HepG2 (cell line): ENCODE measurements around the gene DOP1B. TPM values are rescaled to one million over a fixed set of nuclear protein-coding genes. Genes with fewer than 3 reads are reported as not detected.

Experiments
- ATAC-seq: fragments of 200-7000 bp; cut with Tn5 transposase; 3 replicates; pipeline ENCODE4 v1.9.1; 2020; ENCODE audit warnings: mild to moderate bottlenecking, moderate library complexity
- BruUV-seq: library from RNA; stranded (reverse); fragments of 400-500 nt; replicated peaks from 2 replicates; lab custom pipeline; 2021; lab: Mats Ljungman, UMichigan
- CTCF ChIA-PET: fragments of 300-600 bp; formaldehyde crosslinking; extraction: SDS; loops from one replicate; lab custom pipeline; 2021; ENCODE audit warnings: low total read pairs, inconsistent platforms, low intra/inter-chr PET ratio; lab: Yijun Ruan, JAX
- POLR2A ChIA-PET: fragments of 350-600 bp; sonication (Branson Sonifier 250); formaldehyde crosslinking; loops from one replicate; lab custom pipeline; 2020; ENCODE audit warnings: antibody characterized with exemption, inconsistent platforms; lab: Yijun Ruan, JAX
- DNase-seq: peaks from one replicate; pipeline ENCODE4 v3.0.0-alpha.2; 2015; ENCODE audit warnings: low spot score
- FAIRE-seq: peaks from 3 replicates; lab custom pipeline; 2011; peaks lifted over from hg19 to GRCh38; lab: Jason Lieb, UNC
- H2AFZ ChIP-seq: one replicate; pipeline ENCODE4 v1.6.1; 2011; ENCODE audit warnings: low read length, inconsistent platforms
- H3K27ac ChIP-seq: fragments of 300-600 bp; 3 replicates; pipeline ENCODE4 v1.8.0; 2011; ENCODE audit warnings: mixed run types, mild to moderate bottlenecking, mixed read lengths, low read length, inconsistent platforms; ENCODE audit not compliant: insufficient read depth; ENCODE audit errors: extremely low read length
- H3K27me3 ChIP-seq, 2 experiments: fragments of 200-600 bp in 1 of 2; 2 replicates in 1 of 2; 3 replicates in 1 of 2; pipeline versions ENCODE4 v1.6.0 to v1.8.0; 2011; ENCODE audit warnings: low read length in 2 of 2, mild to moderate bottlenecking in 2 of 2, moderate library complexity in 2 of 2, inconsistent platforms in 1 of 2; ENCODE audit not compliant: insufficient read depth in 2 of 2, control insufficient read depth in 1 of 2
- H3K36me3 ChIP-seq, 2 experiments: fragments of 200-600 bp in 1 of 2; replicated peaks in 1 of 2; 2 replicates in 1 of 2; 3 replicates in 1 of 2; pipeline versions ENCODE4 v1.5.1 to v1.8.0; 2011; ENCODE audit warnings: low read length in 2 of 2, inconsistent platforms in 1 of 2; ENCODE audit not compliant: insufficient read depth in 2 of 2, control insufficient read depth in 1 of 2
- H3K4me1 ChIP-seq: 2 replicates; pipeline ENCODE4 v1.5.1; 2012; ENCODE audit warnings: low read length, inconsistent platforms; ENCODE audit not compliant: insufficient read depth
- H3K4me2 ChIP-seq: 2 replicates; pipeline ENCODE4 v1.6.0; 2011; ENCODE audit warnings: low read depth, low read length, inconsistent platforms
- H3K4me3 ChIP-seq, 3 experiments: fragments of 200-600 bp in 1 of 3; sonication (generic), shearing (Covaris generic) in 1 of 3; replicated peaks in 1 of 3; 2 replicates each; pipeline ENCODE4 v1.5.1; 2011 to 2016; ENCODE audit warnings: low read length in 3 of 3, inconsistent platforms in 2 of 3, low read depth in 2 of 3, mild to moderate bottlenecking in 2 of 3, control low read depth in 1 of 3, mixed read lengths in 1 of 3; ENCODE audit not compliant: insufficient read depth in 1 of 3
- H3K79me2 ChIP-seq: one replicate; pipeline ENCODE4 v1.6.1; 2011; ENCODE audit warnings: low read length, inconsistent platforms; ENCODE audit not compliant: insufficient read depth
- H3K9ac ChIP-seq: 2 replicates; pipeline ENCODE4 v1.6.0; 2011; ENCODE audit warnings: mild to moderate bottlenecking, low read depth, low read length, inconsistent platforms; ENCODE audit not compliant: insufficient read depth
- H3K9me3 ChIP-seq: 2 replicates; pipeline ENCODE4 v1.5.1; 2012; ENCODE audit warnings: mild to moderate bottlenecking, low read length
- H4K20me1 ChIP-seq: 2 replicates; pipeline ENCODE4 v1.6.0; 2011; ENCODE audit warnings: inconsistent platforms, mild to moderate bottlenecking, low read length, moderate library complexity; ENCODE audit not compliant: insufficient read depth
- CREB1 ChIP-seq, 2 experiments: fragments of 450-650 bp in 1 of 2; IDR thresholded peaks; 2 replicates each; pipeline ENCODE4 v1.6.1; 2016 to 2017; ENCODE audit warnings: control low read depth in 1 of 2, mild to moderate bottlenecking in 1 of 2, missing compliant biosample characterization in 1 of 2, missing genetic modification characterization in 1 of 2
- NFE2L2 ChIP-seq: fragments of 150-350 bp; IDR thresholded peaks from 2 replicates; pipeline ENCODE4 v1.6.1; 2014; ENCODE audit warnings: low read length
- RNF2 ChIP-seq: fragments of 450-650 bp; conservative IDR thresholded peaks from 2 replicates; pipeline ENCODE4 v1.6.1; 2016; ENCODE audit warnings: low read depth
- SP4 ChIP-seq: sonication (generic); formaldehyde crosslinking; IDR thresholded peaks from 2 replicates; pipeline ENCODE4 v1.8.1; 2023; ENCODE audit warnings: mild to moderate bottlenecking, missing genetic modification reagents
- ZBTB20 ChIP-seq: sonication (generic); formaldehyde crosslinking; IDR thresholded peaks from 2 replicates; pipeline ENCODE4 v1.8.1; 2023; ENCODE audit warnings: missing genetic modification reagents, low read depth, mild to moderate bottlenecking, borderline replicate concordance
- ZNF160 ChIP-seq: sonication (generic); formaldehyde crosslinking; IDR thresholded peaks from 2 replicates; pipeline ENCODE4 v1.8.0; 2022; ENCODE audit warnings: mild to moderate bottlenecking, inconsistent platforms, missing genetic modification reagents
- ZNF432 ChIP-seq: sonication (generic); formaldehyde crosslinking; IDR thresholded peaks from 2 replicates; pipeline ENCODE4 v1.5.0; 2020; ENCODE audit warnings: missing genetic modification reagents, mild to moderate bottlenecking, borderline replicate concordance
- ZNF564 ChIP-seq: sonication (generic); formaldehyde crosslinking; IDR thresholded peaks from 2 replicates; pipeline ENCODE4 v1.8.1; 2023; ENCODE audit warnings: mild to moderate bottlenecking, missing genetic modification reagents
- ZNF614 ChIP-seq: IDR thresholded peaks from 2 replicates; pipeline ENCODE4 v1.6.1; 2018; ENCODE audit warnings: missing biosample characterization, missing genetic modification reagents, inconsistent platforms, borderline replicate concordance
- ZNF816 ChIP-seq: sonication (generic); formaldehyde crosslinking; IDR thresholded peaks from 2 replicates; pipeline ENCODE4 v1.8.0; 2022; ENCODE audit warnings: missing genetic modification reagents, mild to moderate bottlenecking, borderline replicate concordance
- WGBS: methylation state at CpG from one replicate; pipeline ENCODE4 v1.1.6; 2017; ENCODE audit warnings: low lambda C conversion rate; 5-methylcytosine and 5-hydroxymethylcytosine counted together
- in situ Hi-C: cut with HindIII; loops from 2 replicates; pipeline ENCODE4 v1.10.0; 2017; ENCODE audit warnings: low pct_unique_long_range_greater_than_20kb; ENCODE audit not compliant: extremely low pct_ligation_motif_present
- intact Hi-C: fragments of 100-400 bp; cut with micrococcal nuclease; formaldehyde crosslinking; loops from one replicate; pipeline ENCODE4 v1.10.0; 2022; ENCODE audit not compliant: unreplicated experiment
- polyA plus RNA-seq, 8 experiments: library from polyadenylated mRNA; depleted of rRNA in 3 of 8; stranded (reverse) in 7 of 8; unstranded in 1 of 8; fragments of >200 nt; fragmentation: Illumina TruSeq in 4 of 8; extraction: Trizol in 4 of 8; gene quantifications; 2 replicates each; pipeline versions ENCODE4 v1.2.1 to v1.2.3, GENCODE V29; 2011 to 2016; ENCODE audit warnings: low read depth in 4 of 8, missing spikeins in 1 of 8, mixed read lengths in 1 of 8; ENCODE audit not compliant: insufficient read depth in 1 of 8
- total RNA-seq, 5 experiments: library from RNA; depleted of rRNA; stranded (reverse); fragments of >200 nt; fragmentation: Illumina TruSeq; extraction: Trizol; gene quantifications; 2 replicates each; pipeline ENCODE4 v1.2.3, GENCODE V29; 2016; ENCODE audit warnings: low read depth in 1 of 5
- TF ChIP-seq, protein P1 (sequence below): IDR thresholded peaks from 2 replicates; pipeline ENCODE4 v1.6.1; 2016; ENCODE audit warnings: low read depth, control low read depth
- TF ChIP-seq, protein P2 (sequence below): sonication (generic); formaldehyde crosslinking; IDR thresholded peaks from 2 replicates; pipeline ENCODE4 v1.4.0; 2020; ENCODE audit warnings: mild to moderate bottlenecking, low read depth, missing genetic modification reagents
- TF ChIP-seq, protein P3 (sequence below): sonication (generic); formaldehyde crosslinking; IDR thresholded peaks from 2 replicates; pipeline ENCODE4 v1.8.0; 2022; ENCODE audit warnings: mild to moderate bottlenecking, missing genetic modification reagents, borderline replicate concordance

DOP1B gene
- total and polyA plus RNA-seq, 2 of the 13 experiments (the other 11 are each of a cell fraction or from before 2014, with no cell fraction given), result 2.8 to 3.2 TPM

DNA sequence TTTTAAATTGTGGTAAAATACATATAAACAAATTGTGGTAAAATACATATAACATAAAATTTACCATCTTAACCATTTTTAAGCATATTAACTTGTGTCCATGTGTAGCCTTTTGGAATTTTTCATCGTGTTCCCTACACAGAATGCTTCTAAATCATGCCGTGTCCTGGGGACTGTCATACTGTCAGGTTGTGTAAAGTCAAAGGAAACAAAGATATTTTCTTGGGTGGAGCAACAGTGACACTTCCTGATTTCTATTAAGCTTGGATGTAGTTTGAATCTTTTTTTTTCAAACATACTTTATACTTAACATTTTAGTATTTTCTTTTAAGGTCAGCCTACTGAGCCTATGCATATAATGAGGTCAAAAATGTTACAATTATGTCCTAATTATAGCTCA is 32.3 kb downstream of the DOP1B start (continued):
- TF ChIP-seq, protein P1, sequence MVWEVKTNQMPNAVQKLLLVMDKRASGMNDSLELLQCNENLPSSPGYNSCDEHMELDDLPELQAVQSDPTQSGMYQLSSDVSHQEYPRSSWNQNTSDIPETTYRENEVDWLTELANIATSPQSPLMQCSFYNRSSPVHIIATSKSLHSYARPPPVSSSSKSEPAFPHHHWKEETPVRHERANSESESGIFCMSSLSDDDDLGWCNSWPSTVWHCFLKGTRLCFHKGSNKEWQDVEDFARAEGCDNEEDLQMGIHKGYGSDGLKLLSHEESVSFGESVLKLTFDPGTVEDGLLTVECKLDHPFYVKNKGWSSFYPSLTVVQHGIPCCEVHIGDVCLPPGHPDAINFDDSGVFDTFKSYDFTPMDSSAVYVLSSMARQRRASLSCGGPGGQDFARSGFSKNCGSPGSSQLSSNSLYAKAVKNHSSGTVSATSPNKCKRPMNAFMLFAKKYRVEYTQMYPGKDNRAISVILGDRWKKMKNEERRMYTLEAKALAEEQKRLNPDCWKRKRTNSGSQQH, result no peak
- no peak for TF ChIP-seq ZBTB20 (CRISPR knock-in tag)
- TF ChIP-seq, all 625 proteins: peak for 0

DNA sequence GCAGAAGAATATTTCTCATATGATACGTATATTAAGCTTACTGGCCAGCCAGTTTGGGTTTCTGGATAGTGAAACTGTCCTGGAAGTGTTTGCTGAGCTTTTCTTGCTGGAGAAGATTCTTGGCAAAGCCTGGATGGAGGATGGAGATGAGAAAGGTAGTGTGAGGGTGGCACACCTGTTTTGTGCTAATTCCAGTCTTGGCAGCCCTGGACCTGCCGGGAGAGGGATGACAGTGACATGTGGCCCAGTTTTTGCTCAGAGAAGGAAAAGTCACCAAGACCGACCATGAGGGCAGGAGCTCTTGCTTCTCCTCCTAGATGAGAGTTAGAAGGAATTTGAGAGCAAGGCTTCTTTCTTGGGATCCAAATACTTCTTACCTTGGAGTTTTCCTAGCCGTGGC is 34.1 kb downstream of the DOP1B start:
- Histone ChIP-seq H3K4me2 (no peak overlapping the region), H3K9ac (no peak overlapping the region), H4K20me1 (no peaks in the 10 kb centered on the region), H3K36me3 (no peaks in the 10 kb centered on the region), H3K9me3 (no peaks in the 10 kb centered on the region), H3K27ac (no peak overlapping the region), H3K79me2 (no peaks in the 10 kb centered on the region), H2AFZ (no peak overlapping the region), H3K4me3 (no peak overlapping the region), H3K27me3 (no peaks in the 10 kb centered on the region), H3K4me1 (peaks cover 16% of the 10 kb centered on the region)
- ChIA-PET CTCF (no interaction called here), POLR2A (no interaction called here)
- FAIRE-seq (no peak), ATAC-seq (no peak), DNase-seq (no peak)
- no TSS peak for BruUV-seq
- intact Hi-C loops, result no loop called here
- WGBS, result 96% methylated on average over 4 of the region's 4 CpGs
- in situ Hi-C loops, result no loop called here
- TF ChIP-seq CREB1 (IDR thresholded peaks at IDR 0.05) (no peak), CREB1 (CRISPR knock-in tag; IDR thresholded peaks at IDR 0.05) (no peak), ZNF564 (CRISPR knock-in tag) (no peak), ZNF614 (CRISPR knock-in tag) (no peak)

DNA sequence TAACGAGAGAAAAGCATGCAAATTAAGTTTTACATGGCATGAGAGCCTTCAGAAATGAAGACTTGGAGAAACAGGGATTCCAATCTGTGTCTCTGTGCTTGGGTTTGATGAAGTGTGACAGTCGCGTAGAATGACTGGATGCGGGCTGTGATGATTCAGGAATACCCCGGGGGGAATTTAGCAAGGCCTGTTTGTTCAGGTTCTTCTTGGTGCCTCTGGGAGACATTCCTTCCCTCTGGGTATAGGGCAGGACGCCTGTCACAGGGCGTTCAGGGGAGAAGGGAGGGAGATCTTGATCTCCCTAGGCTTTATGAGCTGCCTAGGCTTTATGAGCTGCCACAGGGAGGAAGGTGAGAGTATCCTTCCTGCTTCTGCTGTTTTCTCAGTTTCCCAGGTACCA is 36.6 kb downstream of the DOP1B start:
- Histone ChIP-seq H3K9me3 (no peaks in the 10 kb centered on the region), H3K27ac (no peak overlapping the region), H3K79me2 (no peaks in the 10 kb centered on the region), H3K4me3 (no peak overlapping the region), H2AFZ (no peak overlapping the region), H3K36me3 (no peaks in the 10 kb centered on the region), H3K27me3 (no peaks in the 10 kb centered on the region), H3K4me2 (no peak overlapping the region), H3K9ac (no peak overlapping the region), H3K4me1 (peaks cover 20% of the 10 kb centered on the region), H4K20me1 (no peaks in the 10 kb centered on the region)
- ATAC-seq (no peak), DNase-seq (no peak), FAIRE-seq (no peak)
- ChIA-PET POLR2A (interaction anchor here (1.2 kb wide), 1 partner anchor 29 kb away, joined by 3 read pairs; no protein-coding TSS in a partner anchor), CTCF (no interaction called here)
- WGBS, result 82% methylated on average over 7 of the region's 7 CpGs
- intact Hi-C loops, result no loop called here
- BruUV-seq, result no TSS peak
- in situ Hi-C loops, result no loop called here
- no peak for TF ChIP-seq ZNF816 (CRISPR knock-in tag)
- TF ChIP-seq RNF2, result no peak
- no peak for TF ChIP-seq SP4 (CRISPR knock-in tag)
- TF ChIP-seq, protein P2, sequence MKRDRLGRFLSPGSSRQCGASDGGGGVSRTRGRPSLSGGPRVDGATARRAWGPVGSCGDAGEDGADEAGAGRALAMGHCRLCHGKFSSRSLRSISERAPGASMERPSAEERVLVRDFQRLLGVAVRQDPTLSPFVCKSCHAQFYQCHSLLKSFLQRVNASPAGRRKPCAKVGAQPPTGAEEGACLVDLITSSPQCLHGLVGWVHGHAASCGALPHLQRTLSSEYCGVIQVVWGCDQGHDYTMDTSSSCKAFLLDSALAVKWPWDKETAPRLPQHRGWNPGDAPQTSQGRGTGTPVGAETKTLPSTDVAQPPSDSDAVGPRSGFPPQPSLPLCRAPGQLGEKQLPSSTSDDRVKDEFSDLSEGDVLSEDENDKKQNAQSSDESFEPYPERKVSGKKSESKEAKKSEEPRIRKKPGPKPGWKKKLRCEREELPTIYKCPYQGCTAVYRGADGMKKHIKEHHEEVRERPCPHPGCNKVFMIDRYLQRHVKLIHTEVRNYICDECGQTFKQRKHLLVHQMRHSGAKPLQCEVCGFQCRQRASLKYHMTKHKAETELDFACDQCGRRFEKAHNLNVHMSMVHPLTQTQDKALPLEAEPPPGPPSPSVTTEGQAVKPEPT (CRISPR knock-in tag), result no peak
- TF ChIP-seq ZNF160 (CRISPR knock-in tag), result no peak
- no peak for TF ChIP-seq NFE2L2
- TF ChIP-seq, protein P3, sequence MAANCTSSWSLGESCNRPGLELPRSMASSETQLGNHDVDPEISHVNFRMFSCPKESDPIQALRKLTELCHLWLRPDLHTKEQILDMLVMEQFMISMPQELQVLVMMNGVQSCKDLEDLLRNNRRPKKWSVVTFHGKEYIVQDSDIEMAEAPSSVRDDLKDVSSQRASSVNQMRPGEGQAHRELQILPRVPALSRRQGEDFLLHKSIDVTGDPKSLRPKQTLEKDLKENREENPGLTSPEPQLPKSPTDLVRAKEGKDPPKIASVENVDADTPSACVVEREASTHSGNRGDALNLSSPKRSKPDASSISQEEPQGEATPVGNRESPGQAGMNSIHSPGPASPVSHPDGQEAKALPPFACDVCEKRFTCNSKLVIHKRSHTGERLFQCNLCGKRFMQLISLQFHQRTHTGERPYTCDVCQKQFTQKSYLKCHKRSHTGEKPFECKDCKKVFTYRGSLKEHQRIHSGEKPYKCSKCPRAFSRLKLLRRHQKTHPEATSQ (CRISPR knock-in tag), result no peak
- no peak for TF ChIP-seq ZNF432 (CRISPR knock-in tag)
